ENCODE results near the gene PRAME. TPM values are rescaled to one million over a fixed set of nuclear protein-coding genes. Genes with fewer than 3 reads are reported as not detected.
A peak's percentile ranks its signal among the peaks of the same experiment; 100 is the strongest.

PRAME gene
- total and polyA plus RNA-seq, 10 of the 15 experiments (the other 5 are each of a cell fraction or from before 2014, with no cell fraction given): 0.40 to 2.5 (median 0.65) TPM

- TF ChIP-seq SREBF2 (IDR thresholded peaks at IDR 0.05; ENCODE audit: low read length) (no peak), NKRF (conservative IDR thresholded peaks at IDR 0.05) (peak; percentile 49; the same call in 1 of the 2 replicates), NRF1 (conservative IDR thresholded peaks at IDR 0.05; ENCODE audit: low read depth, low read length) (peak; percentile 58), CHD2 (IDR thresholded peaks at IDR 0.05; ENCODE audit: borderline replicate concordance, low read depth, low read length) (0 out of 2 replicates have a peak, but pooled peaks have one; percentile 59), IKZF1 (conservative IDR thresholded peaks at IDR 0.05) (peak; percentile 43), CTCF (IDR thresholded peaks at IDR 0.05 in 2 of 3, conservative IDR thresholded peaks at IDR 0.05 in 1 of 3; ENCODE audit: control insufficient read depth in 2 of 3, extremely low read depth in 1 of 3, insufficient read depth in 1 of 3, low read depth in 3 of 3, low read length in 3 of 3) (peak; percentile 55 to 66 (median 66)), CREB1 (IDR thresholded peaks at IDR 0.05; ENCODE audit: low read depth) (peak; percentile 35; the same call in 1 of the 2 replicates), HSF1 (IDR thresholded peaks at IDR 0.05; ENCODE audit: low read depth, low read length) (no peak)
Measured at GRCh38 chr22:22508274-22509176, 50.5 kb downstream of the PRAME start, which contains the start of gene ZNF280B (continued).

Measured in GM12878 (cell line).